ENCODE data around the gene C1QL4. TPM values are rescaled to one million over a fixed set of nuclear protein-coding genes. Genes with fewer than 3 reads are reported as not detected.

Gene C1QL4
- total RNA-seq, 6 experiments from 2014 or later: not detected

DNA sequence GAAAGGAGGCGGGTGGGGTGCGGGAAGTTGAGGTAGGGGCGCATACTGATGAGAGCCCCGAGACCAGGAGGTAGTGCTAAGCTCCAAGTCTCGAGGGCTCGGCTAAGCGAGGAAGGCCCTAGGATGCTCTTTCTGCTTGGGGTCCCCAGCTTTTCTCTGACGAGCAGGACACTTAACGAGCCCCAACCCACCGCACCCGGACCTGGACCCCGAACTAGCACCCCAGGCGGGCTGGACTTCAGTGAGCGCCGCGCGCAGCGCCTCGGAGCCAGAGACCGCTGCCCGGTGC lies 4.7 kb upstream of the C1QL4 start:
- H3K36me3 ChIP-seq: no peaks in the 10 kb centered on the region
- H3K9me3 ChIP-seq: no peaks in the 10 kb centered on the region
- H3K27me3 ChIP-seq: peaks cover 0 to 3% of the 10 kb centered on the region in 2 donors
- DNase-seq (peak in 1 of 3 donors; percentile 40), ATAC-seq (no peak)
- H3K4me1 ChIP-seq: peaks cover 0 to 28% (median 7%) of the 10 kb centered on the region in 4 donors
- no peak overlapping the region for H3K4me3 ChIP-seq
- H3K27ac ChIP-seq: no peak overlapping the region
- intact Hi-C loops (cut with DNase I): no loop called here
- 83% methylated on average over 2 of the region's 21 CpGs for WGBS (ENCODE audit: insufficient coverage, low coverage, low lambda C conversion rate, missing lambda C conversion rate)
- TF ChIP-seq POLR2A (IDR thresholded peaks at IDR 0.05): no peak
- TF ChIP-seq, protein P1, sequence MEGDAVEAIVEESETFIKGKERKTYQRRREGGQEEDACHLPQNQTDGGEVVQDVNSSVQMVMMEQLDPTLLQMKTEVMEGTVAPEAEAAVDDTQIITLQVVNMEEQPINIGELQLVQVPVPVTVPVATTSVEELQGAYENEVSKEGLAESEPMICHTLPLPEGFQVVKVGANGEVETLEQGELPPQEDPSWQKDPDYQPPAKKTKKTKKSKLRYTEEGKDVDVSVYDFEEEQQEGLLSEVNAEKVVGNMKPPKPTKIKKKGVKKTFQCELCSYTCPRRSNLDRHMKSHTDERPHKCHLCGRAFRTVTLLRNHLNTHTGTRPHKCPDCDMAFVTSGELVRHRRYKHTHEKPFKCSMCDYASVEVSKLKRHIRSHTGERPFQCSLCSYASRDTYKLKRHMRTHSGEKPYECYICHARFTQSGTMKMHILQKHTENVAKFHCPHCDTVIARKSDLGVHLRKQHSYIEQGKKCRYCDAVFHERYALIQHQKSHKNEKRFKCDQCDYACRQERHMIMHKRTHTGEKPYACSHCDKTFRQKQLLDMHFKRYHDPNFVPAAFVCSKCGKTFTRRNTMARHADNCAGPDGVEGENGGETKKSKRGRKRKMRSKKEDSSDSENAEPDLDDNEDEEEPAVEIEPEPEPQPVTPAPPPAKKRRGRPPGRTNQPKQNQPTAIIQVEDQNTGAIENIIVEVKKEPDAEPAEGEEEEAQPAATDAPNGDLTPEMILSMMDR (IDR thresholded peaks at IDR 0.05): no peak

DNA sequence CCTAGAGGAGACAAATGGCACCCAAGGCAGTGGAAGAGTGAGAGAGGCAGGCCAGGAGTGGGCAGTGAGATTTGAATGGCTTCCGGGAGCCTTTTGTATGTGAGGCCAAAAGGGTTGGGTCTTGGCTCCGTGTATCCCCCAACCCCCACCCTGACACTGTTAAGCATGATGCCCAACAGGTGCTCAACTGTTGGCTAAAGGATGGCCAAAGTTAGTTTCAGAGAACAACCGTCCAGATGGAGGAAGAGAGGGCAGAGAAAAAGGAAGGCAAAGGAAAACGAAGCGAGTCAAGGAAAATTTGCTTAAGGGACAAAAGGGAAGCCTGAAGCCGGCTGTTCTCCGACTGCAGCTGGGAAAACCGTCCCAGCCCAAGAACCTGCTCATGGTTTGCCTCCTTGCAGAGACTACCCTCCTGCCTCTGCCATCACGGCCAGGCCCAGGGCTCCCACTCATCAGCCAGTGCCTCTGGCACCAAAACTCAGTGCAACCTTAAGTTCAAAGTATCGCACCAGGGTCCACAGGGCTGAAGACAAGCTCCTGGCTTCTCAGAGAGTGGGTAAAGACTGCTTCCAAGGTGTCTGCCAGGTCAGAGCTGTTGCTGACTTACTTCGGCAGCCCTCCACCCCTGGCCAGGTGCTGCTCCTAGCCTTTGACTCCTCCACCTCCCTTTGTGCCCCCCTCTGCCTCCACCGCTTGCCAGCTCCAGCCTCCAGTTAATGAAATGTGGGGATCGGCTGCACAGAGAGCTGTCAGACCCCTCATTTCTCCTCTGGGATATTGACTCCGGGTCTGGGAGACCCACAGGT lies 4.2 kb upstream of the C1QL4 start:
- H3K27ac ChIP-seq: no peak overlapping the region
- H3K36me3 ChIP-seq: no peaks in the 10 kb centered on the region
- no peak for TF ChIP-seq POLR2A (IDR thresholded peaks at IDR 0.05)
- TF ChIP-seq, protein P1 (IDR thresholded peaks at IDR 0.05): no peak
- no peak overlapping the region for H3K4me3 ChIP-seq
- peaks cover 0 to 8% of the 10 kb centered on the region in 2 donors for H3K27me3 ChIP-seq
- 70% methylated on average over 11 of the region's 14 CpGs for WGBS (ENCODE audit: insufficient coverage, low coverage, low lambda C conversion rate, missing lambda C conversion rate)
- intact Hi-C loops (cut with DNase I): no loop called here
- DNase-seq: peak in 1 of 3 donors; percentile 38
- no peaks in the 10 kb centered on the region for H3K9me3 ChIP-seq
- peaks cover 0 to 27% (median 7%) of the 10 kb centered on the region in 4 donors for H3K4me1 ChIP-seq
- ATAC-seq: no peak

DNA sequence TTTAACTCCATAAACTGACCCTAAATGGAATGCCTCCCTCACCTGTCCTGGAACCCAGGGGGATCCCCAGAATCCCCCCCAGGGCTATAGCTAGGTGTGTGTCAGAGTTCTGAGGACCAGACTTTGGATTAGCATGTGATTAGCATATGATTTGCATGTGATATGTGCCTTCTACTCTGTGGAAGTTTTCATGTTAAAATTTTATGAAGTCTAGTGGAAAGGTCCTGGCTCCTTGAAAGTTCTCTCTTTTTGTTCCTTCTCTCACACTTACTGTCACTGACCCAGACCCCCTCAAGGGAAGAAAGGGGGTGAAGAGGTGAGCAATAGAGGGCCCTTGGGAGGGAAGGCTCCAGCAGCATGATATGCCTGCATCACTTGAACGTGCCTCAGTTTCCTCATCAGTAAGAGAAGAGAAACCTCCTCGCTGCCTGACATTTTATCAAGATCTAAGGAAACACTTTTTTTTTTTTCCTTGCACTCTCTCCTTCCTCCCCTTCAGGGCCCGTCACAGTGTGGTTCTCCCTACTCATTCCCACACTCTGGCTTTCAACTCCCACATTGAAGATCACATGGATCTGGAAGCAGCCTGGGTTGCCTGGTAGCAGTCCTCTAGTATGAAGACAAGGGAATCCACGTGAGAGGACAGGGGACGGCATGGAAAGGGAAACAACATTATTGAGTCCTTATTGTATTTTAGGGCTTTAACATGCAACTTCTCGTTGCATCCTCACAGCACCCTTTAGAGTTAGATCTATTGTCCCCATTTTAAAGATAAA lies 3.3 kb upstream of the C1QL4 start:
- TF ChIP-seq, protein P1 (IDR thresholded peaks at IDR 0.05): no peak
- TF ChIP-seq POLR2A (IDR thresholded peaks at IDR 0.05): no peak
- Histone ChIP-seq H3K27ac (no peak overlapping the region), H3K9me3 (no peaks in the 10 kb centered on the region), H3K4me1 (peaks cover 0 to 19% (median 7%) of the 10 kb centered on the region in 4 donors), H3K27me3 (peaks cover 0 to 12% of the 10 kb centered on the region in 2 donors), H3K4me3 (no peak overlapping the region), H3K36me3 (no peaks in the 10 kb centered on the region)
- intact Hi-C loops (cut with DNase I): no loop called here
- no peak for ATAC-seq
- WGBS (ENCODE audit: insufficient coverage, low coverage, low lambda C conversion rate, missing lambda C conversion rate): 77% methylated on average over 6 of the region's 6 CpGs
- DNase-seq: peak in 1 of 3 donors; percentile 14

DNA sequence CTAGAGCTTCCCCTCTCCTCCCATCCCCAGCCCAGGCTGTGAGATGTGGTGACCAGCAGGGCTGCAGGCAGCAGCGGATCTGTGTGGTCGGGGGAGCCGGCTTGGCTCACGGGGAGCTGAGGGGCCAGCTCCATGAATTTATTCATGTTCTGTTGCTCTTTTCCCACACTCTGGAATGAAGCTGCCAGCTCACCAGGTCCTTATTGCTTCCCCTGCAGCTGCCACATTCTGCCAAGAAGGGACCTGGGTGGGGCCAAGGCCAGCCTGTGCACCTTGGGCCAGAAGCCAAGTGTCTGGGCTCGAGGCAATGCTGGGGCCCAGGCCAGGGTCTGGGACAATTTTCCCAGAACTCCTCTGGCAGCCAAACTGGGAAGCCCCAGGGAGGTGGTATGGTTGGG lies 2.5 kb upstream of the C1QL4 start:
- peaks cover 0 to 12% of the 10 kb centered on the region in 2 donors for H3K27me3 ChIP-seq
- no peak overlapping the region for H3K27ac ChIP-seq
- intact Hi-C loops (cut with DNase I): loop anchor here in 1 of 2 donors (10.0 kb wide), 1 partner anchor 175 kb away; no protein-coding TSS in a partner anchor
- DNase-seq (peak in 1 of 3 donors; percentile 37), ATAC-seq (no peak)
- H3K36me3 ChIP-seq: no peaks in the 10 kb centered on the region
- WGBS (ENCODE audit: insufficient coverage, low coverage, low lambda C conversion rate, missing lambda C conversion rate): 57% methylated on average over 4 of the region's 5 CpGs
- peaks cover 0 to 19% (median 7%) of the 10 kb centered on the region in 4 donors for H3K4me1 ChIP-seq
- no peak overlapping the region for H3K4me3 ChIP-seq
- no peaks in the 10 kb centered on the region for H3K9me3 ChIP-seq
- TF ChIP-seq POLR2A (IDR thresholded peaks at IDR 0.05): no peak
- TF ChIP-seq, protein P1 (IDR thresholded peaks at IDR 0.05): no peak
